Measurements from ENCODE around the gene PIP4K2B.

DNA sequence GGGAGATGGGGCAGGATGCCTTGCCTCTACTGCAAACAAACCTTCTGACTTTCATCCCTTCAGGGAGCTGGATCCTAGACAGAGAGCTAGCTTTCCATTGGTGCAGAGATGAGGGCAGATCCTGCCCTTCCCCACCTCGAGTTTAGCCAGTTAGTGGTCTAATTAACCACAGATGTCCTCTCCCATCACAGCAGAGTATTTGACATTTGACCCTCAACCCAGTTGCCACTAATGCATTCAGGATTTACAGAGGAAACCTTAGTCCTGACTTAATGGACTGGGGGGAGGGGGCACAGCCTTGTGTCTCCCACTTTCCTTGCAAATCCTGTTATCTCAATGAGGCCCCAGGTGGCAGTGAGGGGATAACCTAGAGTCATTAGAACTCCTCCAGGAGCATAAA lies 10.2 kb downstream of the PIP4K2B start:
- TF ChIP-seq, protein P1, sequence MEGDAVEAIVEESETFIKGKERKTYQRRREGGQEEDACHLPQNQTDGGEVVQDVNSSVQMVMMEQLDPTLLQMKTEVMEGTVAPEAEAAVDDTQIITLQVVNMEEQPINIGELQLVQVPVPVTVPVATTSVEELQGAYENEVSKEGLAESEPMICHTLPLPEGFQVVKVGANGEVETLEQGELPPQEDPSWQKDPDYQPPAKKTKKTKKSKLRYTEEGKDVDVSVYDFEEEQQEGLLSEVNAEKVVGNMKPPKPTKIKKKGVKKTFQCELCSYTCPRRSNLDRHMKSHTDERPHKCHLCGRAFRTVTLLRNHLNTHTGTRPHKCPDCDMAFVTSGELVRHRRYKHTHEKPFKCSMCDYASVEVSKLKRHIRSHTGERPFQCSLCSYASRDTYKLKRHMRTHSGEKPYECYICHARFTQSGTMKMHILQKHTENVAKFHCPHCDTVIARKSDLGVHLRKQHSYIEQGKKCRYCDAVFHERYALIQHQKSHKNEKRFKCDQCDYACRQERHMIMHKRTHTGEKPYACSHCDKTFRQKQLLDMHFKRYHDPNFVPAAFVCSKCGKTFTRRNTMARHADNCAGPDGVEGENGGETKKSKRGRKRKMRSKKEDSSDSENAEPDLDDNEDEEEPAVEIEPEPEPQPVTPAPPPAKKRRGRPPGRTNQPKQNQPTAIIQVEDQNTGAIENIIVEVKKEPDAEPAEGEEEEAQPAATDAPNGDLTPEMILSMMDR (IDR thresholded peaks at IDR 0.05): no peak
- no peak for TF ChIP-seq POLR2A (IDR thresholded peaks at IDR 0.05)

All from body of pancreas (tissue), 4 donors.